HG03135 (cell line): ENCODE data around the gene NMRAL1.

Source experiments
- ATAC-seq: cut with Tn5 transposase; IDR thresholded peaks from one replicate; pipeline ENCODE4 v1.9.1; 2021; ENCODE audit warnings: mild to moderate bottlenecking, moderate library complexity; ENCODE audit not compliant: unreplicated experiment

NMRAL1 gene

GRCh38 chr16:4474192-4474961 lies at the start of gene NMRAL1:
NMRAL1 (minus strand) TSS chr16:4474625; CDS start chr16:4474132, 493 bp downstream.
- no peak for ATAC-seq

DNA sequence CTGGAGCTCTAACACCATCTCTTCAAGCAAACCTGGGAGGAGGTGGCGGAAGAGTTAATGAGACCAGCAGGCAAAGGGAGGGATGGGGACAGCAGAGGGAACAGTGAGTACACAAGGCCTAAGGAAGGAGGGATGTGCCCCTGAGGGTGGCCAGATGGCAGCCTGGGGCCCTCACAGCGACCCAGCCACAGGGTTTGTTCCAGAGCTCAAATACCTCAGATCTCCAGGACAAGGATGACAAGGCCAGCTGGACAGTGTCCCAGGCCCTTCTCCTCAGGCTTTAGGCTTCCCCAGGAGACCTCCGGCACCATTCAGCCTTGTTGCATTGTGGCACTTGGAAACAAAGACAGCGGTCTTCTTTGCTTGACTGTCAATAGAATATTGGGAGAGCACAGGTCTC lies 49.3 kb upstream of the NMRAL1 start:
- ATAC-seq = no peak

DNA sequence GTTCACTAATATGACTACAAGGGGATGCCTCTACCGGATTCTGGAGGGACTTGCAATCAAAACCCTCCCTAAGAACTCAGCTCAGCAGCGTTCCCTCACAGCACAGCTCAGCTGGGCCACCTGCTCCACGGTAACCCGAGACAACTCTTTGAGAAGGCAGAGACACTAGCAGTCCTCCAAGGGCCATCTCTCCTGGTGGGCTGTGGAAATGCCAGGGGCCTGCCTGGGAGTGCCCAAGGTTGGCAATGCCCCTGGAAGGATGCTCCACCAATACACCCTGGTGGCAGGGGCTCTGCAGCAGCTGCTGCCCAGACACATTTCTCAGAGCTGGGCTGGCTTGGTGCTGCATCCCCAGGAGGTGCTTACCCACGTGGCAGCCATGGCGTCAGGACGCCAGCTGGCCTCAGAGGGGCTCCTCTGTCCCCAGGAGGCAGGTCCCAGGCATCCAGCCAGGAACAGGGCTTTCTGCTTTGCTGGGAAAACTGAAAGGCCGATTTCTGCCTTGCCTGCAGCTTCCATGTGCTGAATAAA lies 47.7 kb upstream of the NMRAL1 start:
- no peak for ATAC-seq

DNA sequence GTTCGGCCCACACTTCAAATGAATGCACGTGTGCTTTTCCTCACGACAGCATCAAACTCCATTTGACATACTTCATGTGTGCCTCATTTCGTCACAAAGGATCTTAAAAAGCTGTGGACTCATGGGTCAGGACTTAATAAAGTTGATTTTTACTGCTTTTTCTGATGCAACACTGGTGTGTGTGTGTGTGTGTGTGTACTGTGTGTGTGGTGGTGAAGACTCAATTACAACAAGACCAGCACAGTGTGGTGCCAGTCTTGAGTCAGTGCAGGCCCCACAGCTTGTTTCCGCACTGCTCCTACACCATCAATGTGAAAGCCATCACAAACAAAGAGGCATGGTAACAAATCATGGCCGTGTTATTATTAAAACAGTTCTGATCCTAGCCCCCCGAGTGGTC lies 46.5 kb upstream of the NMRAL1 start:
- ATAC-seq = no peak

- no peak for ATAC-seq
Measured at GRCh38 chr16:4519274-4520058, 45.0 kb upstream of the NMRAL1 start.

GRCh38 chr16:4517812-4518680 lies 43.6 kb upstream of the NMRAL1 start:
- no peak for ATAC-seq

DNA sequence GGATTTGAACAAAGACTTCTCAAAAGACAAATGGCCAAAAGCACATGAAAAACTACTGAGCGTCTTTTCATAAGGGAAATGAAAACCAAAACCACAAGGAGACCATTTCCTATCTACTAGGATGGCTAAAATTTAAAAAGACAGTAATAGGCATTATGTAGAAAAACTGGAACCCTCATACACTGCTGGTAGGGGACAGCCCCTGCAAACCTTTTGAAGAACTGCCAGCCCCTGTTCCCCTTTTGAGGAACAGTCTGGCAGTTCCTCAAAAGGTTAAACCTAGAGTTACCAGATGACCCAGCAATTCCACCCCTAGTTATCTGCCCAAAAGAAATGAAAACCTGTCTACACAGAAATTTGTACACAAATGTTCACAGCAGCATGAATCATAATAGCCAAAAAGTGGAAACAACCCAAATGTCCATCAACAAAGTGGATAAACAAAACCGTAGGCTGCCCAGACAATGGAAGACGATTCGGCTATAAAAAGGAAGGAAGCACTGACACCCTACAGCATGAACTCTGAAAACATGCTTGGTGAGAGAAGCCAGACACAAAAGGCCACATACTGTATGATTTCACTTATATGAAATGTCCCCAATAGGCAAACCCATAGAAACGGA lies 41.3 kb upstream of the NMRAL1 start:
- peak; percentile 55 for ATAC-seq

- no peak for ATAC-seq
Measured at GRCh38 chr16:4514606-4515005, 40.2 kb upstream of the NMRAL1 start.

DNA sequence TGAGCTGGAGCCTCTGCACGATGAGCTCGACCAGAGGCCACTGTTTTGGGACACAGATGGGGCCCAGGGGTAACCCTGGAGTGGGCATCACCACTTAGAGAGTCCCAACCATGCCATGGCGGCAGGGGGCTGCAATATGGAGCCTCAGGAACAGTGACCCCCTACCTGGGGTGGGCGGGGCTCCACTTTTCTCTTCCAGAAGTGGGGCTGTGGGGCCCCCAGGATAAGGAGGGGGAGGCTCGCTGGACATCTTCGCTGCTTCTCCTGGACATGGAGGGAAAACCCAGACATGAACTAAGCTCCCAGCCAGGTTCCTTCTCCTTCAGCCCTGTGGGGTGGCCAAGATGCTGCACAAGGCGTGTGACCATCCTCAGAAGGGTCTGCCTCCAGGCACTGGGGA lies 39.5 kb upstream of the NMRAL1 start:
- ATAC-seq = no peak

- ATAC-seq = no peak
Measured at GRCh38 chr16:4513086-4513860, 38.8 kb upstream of the NMRAL1 start.

- no peak for ATAC-seq
Measured at GRCh38 chr16:4512473-4512872, 38.0 kb upstream of the NMRAL1 start.

DNA sequence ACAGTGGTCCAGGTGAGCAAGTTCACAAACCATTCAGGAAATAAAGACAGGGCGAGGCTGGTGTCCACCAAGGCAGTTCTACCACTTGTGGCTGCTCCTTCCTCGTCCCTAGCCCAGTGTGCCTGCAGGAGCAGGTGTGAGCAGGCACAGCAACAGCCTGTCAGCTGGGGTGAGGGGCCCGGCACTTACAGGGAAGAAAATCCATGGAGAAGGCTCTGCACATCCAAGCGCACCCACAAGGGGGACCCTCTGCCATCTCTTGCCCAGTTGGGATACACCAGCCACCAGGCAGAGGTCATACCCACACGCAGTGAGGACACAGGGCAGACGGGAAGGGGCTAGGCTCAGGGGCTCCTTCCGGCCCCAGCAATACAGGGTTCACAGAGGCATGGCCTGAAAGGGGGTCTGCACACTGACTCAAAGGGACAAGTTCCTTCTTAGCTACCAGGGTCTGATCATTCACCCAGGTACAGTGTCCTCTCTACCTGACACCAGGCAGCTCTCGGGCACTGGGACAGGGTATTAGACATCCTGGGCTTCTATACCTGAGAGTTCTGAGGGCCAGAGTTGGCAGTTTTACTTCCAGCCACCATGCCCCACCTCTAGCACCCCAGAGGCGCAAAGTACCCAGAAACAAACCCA lies 37.1 kb upstream of the NMRAL1 start:
- no peak for ATAC-seq

DNA sequence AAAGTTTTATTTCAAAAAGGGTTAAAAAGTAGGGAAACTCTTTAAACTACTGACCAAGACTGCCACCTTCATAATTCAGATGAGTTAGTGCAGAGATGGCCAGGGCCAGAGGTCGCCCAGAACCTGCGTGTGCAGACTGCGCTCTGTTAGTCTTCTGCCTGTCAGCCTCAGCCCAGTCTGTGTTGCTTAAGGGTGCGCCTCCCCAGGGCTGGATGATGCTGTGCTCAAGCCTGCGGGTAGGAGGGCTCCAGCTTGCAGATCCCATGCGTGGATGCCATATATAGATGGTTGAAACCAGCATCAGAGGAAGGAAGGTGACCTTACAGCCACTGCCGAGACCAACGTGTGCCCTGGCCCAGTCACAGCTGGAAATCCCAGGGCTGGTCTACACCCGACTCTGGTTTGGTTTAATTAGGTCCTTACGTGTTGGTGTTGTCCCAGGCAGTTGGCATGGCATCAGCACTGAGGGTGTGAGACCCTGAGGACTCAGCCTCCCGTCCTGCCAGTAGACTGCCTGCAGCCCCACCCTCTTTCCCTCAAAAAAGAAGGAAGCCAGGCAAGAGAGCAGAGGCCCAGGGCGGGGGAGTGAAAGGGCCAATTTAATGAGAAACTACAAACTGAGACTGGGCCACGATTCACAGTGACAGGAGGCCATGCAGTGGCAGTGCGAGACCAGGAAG lies 36.5 kb upstream of the NMRAL1 start:
- no peak for ATAC-seq

DNA sequence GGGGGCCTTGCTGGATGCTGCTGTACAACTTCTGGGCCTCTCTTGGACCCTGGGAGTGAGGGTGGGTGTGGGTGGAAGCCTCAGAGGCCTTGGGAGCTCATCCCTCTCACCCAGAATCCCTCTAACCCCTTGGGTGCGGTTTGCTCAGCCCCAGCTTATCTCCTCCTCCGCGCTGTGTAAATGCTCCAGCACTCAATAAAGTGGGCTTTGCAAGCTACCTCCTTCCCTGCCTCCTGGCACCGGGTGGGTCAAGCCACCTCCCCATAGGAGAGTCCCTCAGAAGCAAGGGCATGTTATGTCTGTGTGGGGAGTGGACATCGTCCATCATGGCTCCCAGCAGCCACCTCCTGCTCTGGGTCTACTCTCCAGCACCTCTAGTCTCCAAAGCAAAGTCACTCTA lies 35.7 kb upstream of the NMRAL1 start:
- no peak for ATAC-seq

GRCh38 chr16:4509420-4509819 lies 35.0 kb upstream of the NMRAL1 start:
- ATAC-seq = no peak

DNA sequence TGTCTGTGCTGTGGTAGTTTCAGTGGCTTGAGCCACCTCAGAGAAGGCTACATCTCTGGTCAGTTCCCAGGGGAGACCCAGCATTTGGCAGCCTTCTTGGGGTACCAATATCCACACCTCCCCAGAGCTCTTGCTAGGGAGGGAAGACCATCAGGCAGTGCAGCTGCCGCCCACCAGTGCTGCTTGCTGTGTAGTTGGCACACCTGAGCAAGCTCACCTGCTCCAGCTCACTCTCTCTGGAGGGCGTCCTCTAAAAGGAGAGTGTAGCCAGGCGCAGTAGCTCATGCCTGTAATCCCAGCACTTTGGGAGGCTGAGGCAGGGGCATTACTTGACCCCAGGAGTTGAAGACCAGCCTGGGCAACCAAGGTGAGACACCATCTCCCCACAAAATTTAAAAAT lies 34.4 kb upstream of the NMRAL1 start:
- no peak for ATAC-seq

DNA sequence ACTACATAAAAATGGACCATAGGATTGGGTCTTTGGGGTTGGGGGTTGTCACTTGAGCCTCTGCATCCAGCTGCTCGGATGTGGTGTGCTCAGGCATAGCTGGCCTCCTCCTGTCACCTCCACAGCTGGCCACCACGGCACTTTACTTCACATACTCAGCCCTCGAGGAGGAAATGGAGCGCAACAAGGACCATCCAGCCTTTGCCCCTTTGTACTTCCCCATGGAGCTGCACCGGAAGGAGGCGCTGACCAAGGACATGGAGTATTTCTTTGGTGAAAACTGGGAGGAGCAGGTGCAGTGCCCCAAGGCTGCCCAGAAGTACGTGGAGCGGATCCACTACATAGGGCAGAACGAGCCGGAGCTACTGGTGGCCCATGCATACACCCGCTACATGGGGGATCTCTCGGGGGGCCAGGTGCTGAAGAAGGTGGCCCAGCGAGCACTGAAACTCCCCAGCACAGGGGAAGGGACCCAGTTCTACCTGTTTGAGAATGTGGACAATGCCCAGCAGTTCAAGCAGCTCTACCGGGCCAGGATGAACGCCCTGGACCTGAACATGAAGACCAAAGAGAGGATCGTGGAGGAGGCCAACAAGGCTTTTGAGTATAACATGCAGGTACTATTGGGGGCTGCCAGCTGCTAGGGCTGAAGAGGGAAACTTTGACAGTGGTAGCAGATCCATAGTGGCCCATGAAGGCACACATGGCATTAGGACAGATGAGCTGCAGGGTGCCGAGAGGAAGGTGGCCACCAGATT lies 33.3 kb upstream of the NMRAL1 start:
- no peak for ATAC-seq

DNA sequence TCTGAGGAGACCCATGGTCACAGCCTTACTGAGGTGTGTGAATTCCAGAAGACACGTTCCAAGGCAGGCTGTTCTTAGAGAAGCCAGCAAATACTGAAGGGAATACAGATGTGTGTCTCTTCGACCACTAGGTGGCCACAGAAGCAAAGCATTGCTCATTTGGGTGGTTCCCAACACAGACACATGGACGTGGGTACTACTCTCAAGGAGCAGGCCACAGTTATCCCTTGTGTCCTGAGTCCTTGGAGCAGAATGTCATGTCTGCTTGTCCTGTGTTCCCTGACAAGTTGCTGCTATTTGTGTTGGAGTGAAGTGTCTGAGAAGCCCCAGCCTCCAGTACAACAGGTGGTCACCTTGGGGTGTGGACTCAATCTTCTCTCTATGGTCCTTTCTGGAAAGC lies 32.0 kb upstream of the NMRAL1 start:
- no peak for ATAC-seq
